ENCODE results near the gene RNF144B.

DNA sequence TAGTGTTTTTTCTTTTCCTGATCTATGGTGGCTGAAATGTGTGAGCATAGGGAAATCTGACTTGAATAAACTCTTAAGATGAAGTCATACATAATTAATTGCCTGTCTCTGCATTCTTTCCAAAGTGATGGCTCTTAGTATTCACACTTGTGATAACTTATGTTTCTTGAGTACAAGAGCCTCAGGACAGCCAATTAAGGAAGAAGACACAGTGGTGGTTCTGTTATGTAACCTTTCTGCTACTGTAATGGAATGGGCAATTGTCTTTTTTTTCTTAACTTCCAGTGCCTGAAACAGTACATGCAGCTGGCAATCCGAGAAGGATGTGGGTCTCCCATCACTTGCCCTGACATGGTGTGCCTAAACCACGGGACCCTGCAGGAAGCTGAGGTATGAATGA lies 40.1 kb downstream of the RNF144B start:
- TF ChIP-seq EZH2 (IDR thresholded peaks at IDR 0.05; ENCODE audit: borderline replicate concordance, low read depth, low read length) (no peak), KAT8 (IDR thresholded peaks at IDR 0.05; ENCODE audit: low read depth) (no peak), ZNF3 (CRISPR knock-in tag; IDR thresholded peaks at IDR 0.05) (no peak), CEBPB (tag; IDR thresholded peaks at IDR 0.05) (no peak)
- TF ChIP-seq, protein P1, sequence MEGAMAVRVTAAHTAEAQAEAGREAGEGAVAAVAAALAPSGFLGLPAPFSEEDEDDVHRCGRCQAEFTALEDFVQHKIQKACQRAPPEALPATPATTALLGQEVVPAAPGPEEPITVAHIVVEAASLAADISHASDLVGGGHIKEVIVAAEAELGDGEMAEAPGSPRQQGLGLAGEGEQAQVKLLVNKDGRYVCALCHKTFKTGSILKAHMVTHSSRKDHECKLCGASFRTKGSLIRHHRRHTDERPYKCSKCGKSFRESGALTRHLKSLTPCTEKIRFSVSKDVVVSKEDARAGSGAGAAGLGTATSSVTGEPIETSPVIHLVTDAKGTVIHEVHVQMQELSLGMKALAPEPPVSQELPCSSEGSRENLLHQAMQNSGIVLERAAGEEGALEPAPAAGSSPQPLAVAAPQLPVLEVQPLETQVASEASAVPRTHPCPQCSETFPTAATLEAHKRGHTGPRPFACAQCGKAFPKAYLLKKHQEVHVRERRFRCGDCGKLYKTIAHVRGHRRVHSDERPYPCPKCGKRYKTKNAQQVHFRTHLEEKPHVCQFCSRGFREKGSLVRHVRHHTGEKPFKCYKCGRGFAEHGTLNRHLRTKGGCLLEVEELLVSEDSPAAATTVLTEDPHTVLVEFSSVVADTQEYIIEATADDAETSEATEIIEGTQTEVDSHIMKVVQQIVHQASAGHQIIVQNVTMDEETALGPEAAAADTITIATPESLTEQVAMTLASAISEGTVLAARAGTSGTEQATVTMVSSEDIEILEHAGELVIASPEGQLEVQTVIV (CRISPR knock-in tag; IDR thresholded peaks at IDR 0.05; ENCODE audit: borderline replicate concordance), result no peak
- TF ChIP-seq, protein P2, sequence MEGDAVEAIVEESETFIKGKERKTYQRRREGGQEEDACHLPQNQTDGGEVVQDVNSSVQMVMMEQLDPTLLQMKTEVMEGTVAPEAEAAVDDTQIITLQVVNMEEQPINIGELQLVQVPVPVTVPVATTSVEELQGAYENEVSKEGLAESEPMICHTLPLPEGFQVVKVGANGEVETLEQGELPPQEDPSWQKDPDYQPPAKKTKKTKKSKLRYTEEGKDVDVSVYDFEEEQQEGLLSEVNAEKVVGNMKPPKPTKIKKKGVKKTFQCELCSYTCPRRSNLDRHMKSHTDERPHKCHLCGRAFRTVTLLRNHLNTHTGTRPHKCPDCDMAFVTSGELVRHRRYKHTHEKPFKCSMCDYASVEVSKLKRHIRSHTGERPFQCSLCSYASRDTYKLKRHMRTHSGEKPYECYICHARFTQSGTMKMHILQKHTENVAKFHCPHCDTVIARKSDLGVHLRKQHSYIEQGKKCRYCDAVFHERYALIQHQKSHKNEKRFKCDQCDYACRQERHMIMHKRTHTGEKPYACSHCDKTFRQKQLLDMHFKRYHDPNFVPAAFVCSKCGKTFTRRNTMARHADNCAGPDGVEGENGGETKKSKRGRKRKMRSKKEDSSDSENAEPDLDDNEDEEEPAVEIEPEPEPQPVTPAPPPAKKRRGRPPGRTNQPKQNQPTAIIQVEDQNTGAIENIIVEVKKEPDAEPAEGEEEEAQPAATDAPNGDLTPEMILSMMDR (IDR thresholded peaks at IDR 0.05 in 2 of 3, conservative IDR thresholded peaks at IDR 0.05 in 1 of 3; ENCODE audit: insufficient read depth in 2 of 3, low read depth in 1 of 3, low read length in 3 of 3), result no peak

Data from K562 (cell line).